ENCODE results near the gene LGALS14. TPM values are rescaled to one million over a fixed set of nuclear protein-coding genes. Genes with fewer than 3 reads are reported as not detected.
"Not testable (repeated sequence)": the region's sequence is repeated elsewhere in the genome, so short reads cannot be mapped to it uniquely, and the experiment has no call there.

Gene LGALS14
- total and polyA plus RNA-seq, 12 donors = 2.2 TPM; not detected in 11

- H3K36me3 ChIP-seq (replicated peaks in 1 of 2) = no peaks in the 10 kb centered on the region
- DNase-seq = no peak
- no peak overlapping the region for H3K27ac ChIP-seq
- H3K27me3 ChIP-seq = no peaks in the 10 kb centered on the region
- no peaks in the 10 kb centered on the region for H3K9me3 ChIP-seq (replicated peaks in 1 of 3)
- TF ChIP-seq POLR2A (IDR thresholded peaks at IDR 0.05) (no peak), CTCF (IDR thresholded peaks at IDR 0.05) (no peak)
- intact Hi-C loops (cut with DNase I) = no loop called here
- no peak overlapping the region for H3K4me3 ChIP-seq
- WGBS, 4 donors = 55 to 74% (median 63%) methylated on average over 4 of the region's 4 CpGs
- no peaks in the 10 kb centered on the region for H3K4me1 ChIP-seq (replicated peaks in 1 of 2)
Observed at GRCh38 chr19:39660661-39661060, 43.6 kb upstream of the LGALS14 start.

GRCh38 chr19:39661565-39661964 lies 42.7 kb upstream of the LGALS14 start:
- H3K36me3 ChIP-seq (replicated peaks in 1 of 2) = no peaks in the 10 kb centered on the region
- H3K4me1 ChIP-seq (replicated peaks in 1 of 2) = no peaks in the 10 kb centered on the region
- intact Hi-C loops (cut with DNase I) = no loop called here
- H3K27ac ChIP-seq = no peak overlapping the region
- H3K27me3 ChIP-seq = no peaks in the 10 kb centered on the region
- H3K9me3 ChIP-seq (replicated peaks in 1 of 3) = no peaks in the 10 kb centered on the region
- TF ChIP-seq CTCF (IDR thresholded peaks at IDR 0.05) = no peak
- no peak for TF ChIP-seq POLR2A (IDR thresholded peaks at IDR 0.05)
- DNase-seq = no peak
- H3K4me3 ChIP-seq = no peak overlapping the region

- 54 to 72% (median 68%) methylated on average over 2 of the region's 3 CpGs for WGBS, 4 donors
- intact Hi-C loops (cut with DNase I) = loop anchor here (5.0 to 10.0 kb wide), 2 partner anchors 118 to 235 kb away; partner anchors contain the start of gene RPS16 (in 1 of the 2)
Observed at GRCh38 chr19:39669860-39670259, 34.4 kb upstream of the LGALS14 start.

GRCh38 chr19:39670998-39671397 lies 33.3 kb upstream of the LGALS14 start:
- Histone ChIP-seq H3K4me1 (replicated peaks in 1 of 2) (no peaks in the 10 kb centered on the region), H3K4me3 (no peak overlapping the region), H3K27me3 (no peaks in the 10 kb centered on the region), H3K27ac (no peak overlapping the region), H3K36me3 (replicated peaks in 1 of 2) (no peaks in the 10 kb centered on the region), H3K9me3 (replicated peaks in 1 of 3) (no peaks in the 10 kb centered on the region)
- no peak for TF ChIP-seq POLR2A (IDR thresholded peaks at IDR 0.05)
- TF ChIP-seq CTCF (IDR thresholded peaks at IDR 0.05) = no peak
- DNase-seq = no peak
- intact Hi-C loops (cut with DNase I) = loop anchor here (5.0 to 10.0 kb wide), 2 partner anchors 119 to 236 kb away; partner anchors contain the start of gene RPS16 (in 1 of the 2)
- WGBS, 4 donors = 28 to 40% (median 38%) methylated on average over 4 of the region's 4 CpGs

More at GRCh38 chr19:39669860-39670259, 34.4 kb upstream of the LGALS14 start:
- not testable (repeated sequence) for DNase-seq; H3K4me3 ChIP-seq; H3K27ac ChIP-seq; H3K9me3 ChIP-seq (replicated peaks in 1 of 3); H3K4me1 ChIP-seq (replicated peaks in 1 of 2); H3K36me3 ChIP-seq (replicated peaks in 1 of 2); H3K27me3 ChIP-seq

GRCh38 chr19:39671739-39672363 lies 32.4 kb upstream of the LGALS14 start:
- Histone ChIP-seq H3K4me1 (replicated peaks in 1 of 2) (no peaks in the 10 kb centered on the region), H3K4me3 (no peak overlapping the region), H3K36me3 (replicated peaks in 1 of 2) (no peaks in the 10 kb centered on the region), H3K9me3 (replicated peaks in 1 of 3) (no peaks in the 10 kb centered on the region), H3K27ac (no peak overlapping the region), H3K27me3 (no peaks in the 10 kb centered on the region)
- DNase-seq = peak in 5 of 7 donors; percentile 22 to 57 (median 41)
- WGBS, 4 donors = 6 to 10% (median 7%) methylated on average over 9 of the region's 9 CpGs
- no peak for TF ChIP-seq POLR2A (IDR thresholded peaks at IDR 0.05)
- TF ChIP-seq CTCF (IDR thresholded peaks at IDR 0.05) = peak; percentile 43 to 74 (median 63)
- intact Hi-C loops (cut with DNase I) = loop anchor here (2.0 to 10.0 kb wide), 3 partner anchors 120 to 237 kb away; partner anchors contain the start of gene RPS16 (in 1 of the 2)
